Stimulated activated CD4-positive, alpha-beta T cell treated with anti-CD3 and anti-CD28 coated beads, Interleukin-1b, Interleukin-23, amount 100 ng/mL, for 4 hours (primary cell): ENCODE data around the gene LRRC27.
"Not testable (repeated sequence)": the region's sequence is repeated elsewhere in the genome, so short reads cannot be mapped to it uniquely, and the experiment has no call there.

Experiments
- DNase-seq, 2 donors: peaks; one replicate each; pipeline ENCODE4 v3.0.0-alpha.2; 2020; ENCODE audit warnings: low read depth in 2 of 2

The LRRC27 gene

DNA sequence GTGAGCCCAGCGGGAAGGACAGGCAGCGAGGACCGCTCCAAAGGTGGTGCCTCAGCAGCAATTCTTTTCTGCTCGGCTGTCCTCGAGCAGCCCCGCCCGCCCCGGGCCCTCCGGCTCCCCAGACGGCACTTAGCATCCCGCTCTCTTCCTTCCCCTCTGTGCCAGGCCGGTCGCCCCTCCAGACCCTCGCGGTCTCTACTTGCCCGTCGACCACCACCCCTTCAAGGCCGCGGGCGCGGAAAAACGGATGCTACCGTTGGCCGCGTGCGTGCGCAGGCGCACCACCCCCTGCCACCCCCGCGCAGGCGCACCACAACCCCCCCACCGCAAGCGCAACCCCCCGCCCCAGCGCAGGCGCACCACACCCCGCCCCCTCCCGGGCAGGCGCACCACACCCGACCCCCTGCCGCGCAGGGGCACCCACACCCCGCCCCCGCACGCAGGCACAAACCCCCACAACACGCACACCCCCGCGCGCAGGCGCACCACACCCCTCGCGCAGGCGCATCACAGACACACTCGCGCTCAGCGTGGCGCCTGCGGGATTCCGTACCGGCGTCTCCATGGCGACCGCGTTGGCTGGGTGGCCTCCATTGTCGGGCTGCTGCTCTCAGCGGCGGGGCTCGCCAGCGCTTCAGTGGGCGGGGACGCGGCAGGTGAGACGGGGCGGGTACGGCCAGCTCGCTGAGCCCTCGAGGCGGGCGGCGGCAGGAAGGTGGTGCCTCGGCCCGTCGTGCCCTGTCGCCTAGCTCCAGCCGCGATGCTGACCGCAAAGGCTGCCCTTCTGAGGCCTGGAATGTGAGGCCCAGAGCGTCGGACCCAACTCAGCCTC, at the start of gene LRRC27:
Gene LRRC27 (plus strand): TSS at position 593 of the 832 bp plus-strand sequence. CDS start 1,332 bp downstream, outside the sequence.
- DNase-seq: peak; percentile 99 to 100

DNA sequence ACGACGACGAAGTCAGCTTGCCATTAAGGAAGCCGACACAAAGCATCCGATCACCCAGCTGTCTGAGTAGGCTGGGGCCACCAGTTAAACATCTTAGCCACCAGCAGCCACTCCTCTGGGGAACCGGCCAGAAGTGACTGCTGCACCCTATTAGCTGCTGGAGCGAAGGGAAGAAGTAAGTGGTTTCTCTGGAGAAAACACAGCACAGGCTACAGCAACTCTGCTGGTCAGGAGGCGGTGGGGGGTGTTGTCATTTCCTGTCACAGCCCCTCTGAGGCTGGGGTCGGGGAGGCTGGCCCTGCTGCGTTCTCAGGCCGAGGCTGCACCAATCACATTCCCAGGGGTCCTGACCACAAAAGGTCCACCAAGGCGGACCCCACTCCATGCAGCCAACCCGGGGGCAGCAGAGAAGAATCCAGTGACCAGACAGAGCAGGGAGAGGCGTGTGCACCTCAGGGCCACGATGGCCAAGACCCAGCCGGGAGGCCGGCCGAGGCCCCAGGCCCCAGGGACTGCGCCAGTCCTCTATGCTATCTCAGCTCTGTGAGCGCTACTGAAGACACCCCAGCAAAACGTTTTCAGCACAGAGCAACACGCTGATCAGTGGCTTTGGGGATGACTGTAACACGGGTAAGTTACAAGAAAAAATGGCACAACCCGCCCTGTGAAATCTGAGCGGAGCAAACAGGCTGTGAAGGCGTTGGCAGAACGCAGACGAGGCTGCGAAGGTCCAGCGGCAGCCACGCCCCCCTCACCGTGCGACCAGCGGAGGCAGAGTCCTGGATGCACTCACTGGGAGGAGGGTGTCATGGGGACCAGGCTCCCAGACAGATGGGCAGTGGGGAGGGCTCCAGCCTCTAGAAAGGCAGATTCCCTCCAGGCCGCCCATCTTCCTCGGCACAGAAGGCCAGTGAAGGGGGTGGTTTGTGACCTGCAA, 49.1 kb upstream of the LRRC27 start:
- DNase-seq: no peak

DNA sequence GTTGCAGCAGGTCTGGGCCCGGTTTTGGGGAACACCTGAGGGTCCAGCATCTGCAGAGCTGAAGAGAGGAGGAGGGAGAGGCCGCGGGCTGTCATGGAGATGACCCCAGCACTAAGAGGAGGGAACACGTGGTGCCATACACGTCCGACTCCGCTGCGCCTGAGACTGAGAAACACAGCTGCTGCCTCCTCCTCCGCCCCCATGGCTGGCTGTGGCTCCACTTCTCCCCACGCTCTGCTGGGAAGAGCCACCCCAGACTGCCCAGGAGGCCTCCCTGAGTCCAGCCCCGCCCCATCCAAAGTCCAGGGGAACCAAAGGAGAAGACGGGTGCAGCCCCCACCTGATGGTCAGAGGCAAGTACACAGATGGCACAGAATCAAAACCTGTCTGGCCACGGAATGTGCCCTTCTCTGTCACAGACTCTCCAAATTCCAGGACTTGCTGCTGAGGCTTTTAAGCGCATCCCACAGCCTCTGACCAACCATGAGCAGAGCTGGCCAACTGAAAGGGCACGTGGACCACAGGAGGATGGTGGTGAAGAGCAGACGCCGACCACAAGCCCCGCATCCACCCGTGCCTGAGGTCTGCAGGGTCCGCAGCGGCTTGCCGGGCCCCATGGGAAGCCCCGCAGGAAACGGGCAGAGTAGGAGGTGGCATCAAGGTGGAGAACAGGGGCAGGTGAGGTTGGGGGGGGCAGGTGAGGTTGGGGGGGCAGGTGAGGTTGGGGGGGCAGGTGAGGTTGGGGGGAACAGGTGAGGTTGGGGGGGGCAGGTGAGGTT, 48.2 kb upstream of the LRRC27 start:
- no peak for DNase-seq

DNA sequence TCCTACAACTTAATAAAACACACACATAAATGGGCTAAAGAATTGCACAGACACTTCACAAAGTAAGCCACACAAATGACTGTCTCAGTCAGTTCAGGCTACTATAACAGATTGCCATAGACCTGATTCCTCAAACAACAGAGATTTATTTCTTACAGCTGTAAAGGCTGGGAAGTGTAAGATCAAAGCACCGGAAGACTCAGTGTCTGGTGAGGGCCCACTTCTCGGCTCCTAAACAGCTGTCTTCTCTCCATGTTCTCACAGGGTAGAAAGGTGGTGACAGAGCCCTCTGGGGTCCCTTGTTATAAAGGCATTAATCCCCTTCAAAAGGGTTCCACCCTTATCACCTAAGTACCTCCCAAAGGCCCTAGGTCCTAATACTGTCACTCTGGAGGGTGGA, 42.6 kb upstream of the LRRC27 start:
- DNase-seq: no peak

DNA sequence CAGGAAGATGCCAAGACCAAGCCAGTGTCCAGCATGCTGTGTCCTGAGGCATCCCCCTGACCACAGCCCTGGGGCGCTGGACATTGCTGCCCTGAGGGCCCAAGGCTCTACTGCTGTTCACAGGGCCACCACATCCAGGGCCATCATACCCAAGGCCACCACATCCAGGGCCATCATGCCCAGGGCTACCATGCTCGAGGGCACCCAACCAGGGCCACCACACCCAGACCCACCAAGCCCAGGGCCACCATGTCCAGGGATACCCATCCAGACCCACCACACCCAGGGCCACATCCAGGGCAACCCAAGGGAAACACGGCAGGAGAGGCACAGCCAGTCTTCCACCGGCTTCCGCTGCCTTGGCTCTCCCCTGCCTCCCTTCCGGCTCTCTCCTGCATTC, 41.4 kb upstream of the LRRC27 start:
- no peak for DNase-seq

DNA sequence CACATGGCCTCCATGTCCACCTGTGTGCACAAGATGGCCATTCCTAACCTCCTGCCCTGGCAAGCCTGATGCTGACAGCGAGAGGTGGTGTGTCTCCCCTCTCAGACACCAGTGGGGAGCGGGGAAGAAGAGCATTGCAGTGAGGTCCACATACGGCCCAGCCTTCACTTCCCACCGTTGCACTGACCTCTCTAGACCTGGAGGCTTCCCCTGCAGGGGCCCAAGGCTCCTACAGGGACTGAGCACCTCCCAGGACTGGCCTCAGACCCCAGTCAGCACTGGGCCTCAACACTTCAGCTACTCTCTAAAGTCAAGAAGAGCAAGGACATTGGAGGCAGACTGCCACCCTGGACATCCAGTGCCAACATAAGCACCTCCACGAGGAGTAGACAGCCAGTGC, 40.2 kb upstream of the LRRC27 start:
- no peak for DNase-seq

DNA sequence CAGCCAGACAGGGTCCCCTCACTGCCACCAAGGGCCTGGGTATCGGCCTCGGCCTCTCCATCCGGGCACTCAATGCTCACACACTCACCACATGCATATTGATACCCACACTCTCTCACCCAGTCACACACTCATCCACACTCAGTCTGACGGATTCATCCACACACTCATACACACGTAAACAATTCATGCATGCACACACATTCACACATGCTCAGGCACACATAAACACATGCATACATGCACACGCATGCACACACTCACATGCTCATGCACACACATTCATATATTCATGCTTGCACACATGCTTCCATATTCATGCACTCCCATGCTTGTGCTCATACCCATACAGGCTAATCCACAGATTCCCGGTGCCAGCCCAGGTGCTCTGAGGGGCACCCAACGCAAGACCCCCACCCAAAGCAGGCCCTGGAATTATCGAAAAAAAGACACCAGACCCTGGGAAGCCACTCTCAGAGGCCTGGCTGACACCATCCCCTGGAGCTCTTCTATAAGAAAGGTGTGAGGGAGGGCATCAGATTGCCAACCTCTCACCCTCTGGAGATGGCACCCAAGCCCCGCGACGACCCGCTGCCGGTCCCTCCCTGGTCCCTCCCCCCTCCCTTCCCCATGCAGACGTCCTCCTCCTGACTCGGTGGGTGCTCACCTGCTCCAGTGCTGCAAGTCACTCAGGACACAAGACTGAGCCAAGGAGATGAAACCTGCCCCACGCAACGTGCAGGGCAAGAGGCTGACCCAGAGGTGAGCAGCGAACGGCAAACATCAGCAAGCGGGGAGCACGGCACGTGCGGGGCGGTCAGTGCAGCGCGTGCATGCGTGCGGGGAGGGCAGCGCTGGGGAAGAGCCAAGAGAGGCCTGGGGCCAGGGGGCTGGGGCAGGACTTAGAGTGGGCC, 39.4 kb upstream of the LRRC27 start:
- DNase-seq: no peak

DNA sequence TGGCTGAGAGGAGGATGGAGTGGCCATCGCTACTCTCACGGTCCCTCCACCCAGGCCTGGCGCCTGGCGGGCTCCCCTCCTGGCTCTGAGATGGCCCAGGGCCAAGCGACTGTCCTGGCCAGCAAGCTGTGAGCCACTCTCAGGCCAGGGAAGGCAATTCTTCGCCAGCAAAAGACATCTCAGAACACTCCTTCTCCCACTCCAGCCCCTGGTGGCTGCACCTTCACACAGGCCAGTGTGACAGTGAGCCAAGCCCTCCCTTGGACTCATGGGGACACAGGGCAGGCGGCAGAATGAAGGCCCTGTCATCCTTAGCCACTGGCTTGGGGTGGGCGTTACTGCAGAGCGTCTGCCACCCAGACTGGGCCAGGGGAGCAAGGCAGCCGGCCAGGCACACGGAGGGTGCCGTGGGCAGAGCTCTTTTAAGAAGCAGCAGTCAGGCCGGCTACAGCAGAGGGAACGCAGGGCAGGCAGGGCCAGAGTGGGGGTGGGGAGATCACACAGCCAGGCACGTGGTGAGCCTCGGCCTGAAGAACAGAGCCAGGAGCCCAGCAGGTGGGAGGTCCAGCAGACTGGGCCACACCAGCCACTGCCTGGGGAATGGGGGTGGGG, 38.7 kb upstream of the LRRC27 start:
- DNase-seq: no peak

DNA sequence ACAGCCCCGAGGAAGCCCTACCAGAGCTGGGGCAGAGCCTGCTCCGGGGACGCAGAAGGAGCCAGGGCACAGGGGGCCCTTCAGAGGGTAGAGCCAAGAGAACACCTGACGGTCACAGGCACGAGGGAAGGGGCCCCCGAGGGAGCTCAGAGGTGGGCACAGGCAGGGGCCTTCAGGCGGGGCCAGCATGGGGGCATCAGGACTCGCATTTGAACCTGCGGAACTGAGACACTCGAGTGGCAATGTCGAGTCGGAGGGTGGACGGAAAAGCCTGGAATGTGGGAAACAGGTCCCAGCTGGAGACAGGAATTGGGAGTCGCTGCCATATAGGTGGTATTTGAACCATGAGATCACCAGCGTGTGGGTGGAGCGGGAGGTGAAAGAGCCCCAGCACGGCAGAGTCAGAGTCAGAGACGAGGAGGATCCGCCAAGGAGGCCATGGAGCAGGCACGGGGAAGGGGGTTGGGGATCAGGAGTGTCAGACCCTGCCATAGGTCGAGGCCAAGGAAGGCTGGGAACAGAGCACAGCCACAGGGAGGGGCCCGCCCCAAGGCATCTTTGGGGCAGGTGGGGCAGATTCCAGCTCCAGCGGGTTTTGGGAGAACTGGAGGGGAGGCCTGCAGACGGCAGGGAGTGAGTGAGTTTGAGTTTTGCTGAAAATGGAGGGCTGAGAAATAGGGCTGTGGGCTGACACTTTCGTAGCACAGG, 38.0 kb upstream of the LRRC27 start:
- DNase-seq: no peak

DNA sequence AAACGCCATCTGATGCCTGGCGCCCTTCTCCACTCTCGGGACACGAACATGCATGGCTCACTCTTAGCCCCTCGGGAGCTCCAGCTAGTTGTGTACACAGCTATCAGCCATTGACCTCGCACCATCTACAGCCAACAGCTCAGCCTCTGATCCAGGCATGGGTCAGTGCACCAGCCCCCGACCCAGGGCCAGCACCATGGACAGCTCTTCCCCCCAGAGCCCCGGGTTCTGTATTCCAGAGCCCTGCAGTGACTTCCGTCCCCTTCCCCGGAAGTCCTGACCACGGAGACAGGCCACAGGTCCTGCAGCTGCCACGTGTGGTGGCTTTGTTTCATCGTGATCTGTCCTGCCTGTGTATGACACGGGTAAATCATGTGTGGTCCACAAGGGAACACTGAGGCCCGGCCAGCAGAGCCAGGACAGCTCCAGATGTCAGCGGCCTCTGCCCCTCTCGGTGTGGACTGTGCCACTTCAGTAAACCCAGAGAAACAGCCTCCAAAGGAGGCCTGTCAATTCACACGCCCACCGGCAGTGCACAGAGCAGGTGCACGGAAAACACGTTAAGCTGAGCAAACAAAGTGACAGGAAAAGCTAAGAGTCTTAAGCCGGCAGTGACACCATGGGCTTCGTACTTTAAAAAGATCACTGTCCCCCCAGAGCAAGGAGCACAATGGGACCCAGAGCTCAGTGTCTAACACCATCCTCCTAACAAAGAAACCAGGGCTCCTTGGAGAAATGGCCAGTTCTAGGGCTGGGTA, 37.3 kb upstream of the LRRC27 start:
- DNase-seq: no peak

DNA sequence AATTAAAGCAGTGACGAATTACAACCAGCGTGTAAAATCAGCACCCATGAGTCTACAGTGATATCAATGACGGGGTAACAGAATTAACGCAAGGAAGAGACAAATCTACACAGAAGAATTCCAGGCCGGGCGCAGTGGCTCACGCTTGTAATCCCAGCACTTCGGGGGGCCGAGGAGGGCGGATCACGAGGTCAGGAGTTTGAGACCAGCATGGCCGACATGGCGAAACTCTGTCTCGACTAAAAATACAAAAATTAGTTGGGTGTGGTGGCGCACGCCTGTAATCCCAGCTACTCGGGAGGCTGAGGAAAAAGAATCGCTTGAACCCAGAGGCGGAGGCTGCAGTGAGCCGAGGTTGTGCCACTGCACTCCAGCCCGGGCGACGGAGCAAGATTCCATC, 36.5 kb upstream of the LRRC27 start:
- not testable (repeated sequence) for DNase-seq

DNA sequence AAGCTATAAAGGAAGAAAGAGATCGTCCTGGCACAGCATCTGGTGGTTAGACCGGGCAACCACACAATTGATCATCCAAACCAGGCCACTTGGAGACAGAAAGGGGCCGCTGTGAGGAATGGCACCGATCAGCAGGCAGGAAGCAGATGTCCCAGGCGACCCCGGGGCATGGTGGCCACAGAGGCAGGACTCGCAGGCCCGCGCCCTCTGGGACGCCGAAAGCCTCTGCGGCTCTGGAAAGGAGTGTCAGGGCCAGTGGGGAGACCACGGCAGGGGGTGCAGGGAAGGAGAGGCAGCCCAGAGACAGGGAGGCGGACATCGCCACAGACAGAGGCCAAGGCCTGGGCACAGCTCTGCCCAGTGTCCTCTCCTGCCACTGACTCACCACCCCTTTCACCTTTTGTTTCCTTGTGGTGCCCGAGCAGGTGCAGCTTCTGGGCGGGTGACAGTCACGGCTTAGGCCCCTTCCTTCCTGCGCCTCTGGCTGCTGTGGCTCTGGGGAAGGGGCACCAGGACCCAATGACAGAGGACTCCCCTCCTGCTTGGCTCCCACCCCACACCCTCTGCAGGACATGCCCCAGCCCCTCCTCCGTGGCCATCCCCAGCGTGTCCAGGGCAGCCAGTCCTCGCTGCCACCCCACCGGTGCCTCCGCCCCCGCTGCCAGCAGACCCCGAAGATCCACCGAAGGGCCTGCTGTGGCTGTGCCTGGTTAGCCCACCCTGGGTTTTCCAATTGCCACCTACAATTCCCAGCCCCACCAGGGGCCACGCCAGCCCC, 35.1 kb upstream of the LRRC27 start:
- no peak for DNase-seq

DNA sequence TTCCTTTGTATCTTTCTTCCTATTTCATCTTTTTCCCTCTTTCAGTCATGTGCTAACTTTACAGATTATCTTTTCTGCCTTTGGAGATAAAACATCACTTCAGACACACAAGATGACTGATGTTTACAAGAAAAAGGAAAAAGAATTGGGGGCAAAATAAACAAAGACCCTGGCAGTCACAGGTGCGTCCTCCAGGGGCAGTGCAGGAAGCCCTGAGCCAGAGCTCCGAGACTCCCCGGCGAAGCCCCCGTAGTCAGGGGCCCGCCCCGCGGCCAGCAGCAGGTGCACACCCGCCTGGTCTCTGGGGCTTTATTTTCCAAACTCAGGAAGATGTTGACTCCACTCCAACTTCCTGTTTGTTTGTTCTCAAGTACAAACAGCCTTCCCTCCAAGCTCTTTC, 34.5 kb upstream of the LRRC27 start:
- no peak for DNase-seq

DNA sequence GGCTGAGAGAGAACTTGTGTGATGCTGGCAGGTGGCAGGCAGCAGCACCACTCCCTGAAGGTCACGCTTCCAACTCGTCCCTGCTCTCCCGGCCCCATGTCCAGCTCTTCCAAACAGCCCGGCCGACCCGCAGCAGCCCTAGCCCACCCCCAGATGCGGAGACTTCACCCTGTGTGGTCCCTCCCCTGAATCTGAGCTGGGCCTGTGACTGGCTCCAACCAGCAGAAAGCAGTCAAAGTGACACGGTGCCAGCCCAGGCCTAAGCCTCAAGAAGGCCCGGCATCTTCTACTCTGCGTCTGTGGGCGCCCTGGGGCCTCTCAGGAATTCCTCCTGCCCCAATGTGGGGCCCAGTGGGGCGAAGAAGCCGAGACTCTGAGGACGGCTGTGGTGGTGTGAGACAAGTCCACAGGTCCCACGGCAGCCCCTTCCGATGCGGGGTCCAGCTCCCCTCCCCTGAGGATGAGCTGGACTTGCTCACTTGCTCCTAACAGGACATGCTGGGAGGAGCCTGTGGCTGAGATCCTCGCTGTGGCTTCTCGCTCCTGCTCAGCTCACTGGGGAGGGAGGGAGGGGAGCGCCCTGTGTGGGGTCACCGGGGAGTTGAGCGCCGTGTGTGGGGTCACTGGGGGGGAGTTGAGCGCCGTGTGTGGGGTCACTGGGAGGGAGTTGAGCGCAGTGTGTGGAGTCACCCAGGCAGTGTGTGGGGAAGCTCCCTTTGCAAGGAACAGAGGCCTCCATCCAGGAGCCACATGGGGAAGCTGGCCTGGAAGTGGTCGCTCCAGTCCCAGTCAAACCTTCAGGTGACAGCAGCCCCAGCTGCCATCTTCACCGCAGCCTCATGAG, 33.7 kb upstream of the LRRC27 start:
- DNase-seq: no peak

DNA sequence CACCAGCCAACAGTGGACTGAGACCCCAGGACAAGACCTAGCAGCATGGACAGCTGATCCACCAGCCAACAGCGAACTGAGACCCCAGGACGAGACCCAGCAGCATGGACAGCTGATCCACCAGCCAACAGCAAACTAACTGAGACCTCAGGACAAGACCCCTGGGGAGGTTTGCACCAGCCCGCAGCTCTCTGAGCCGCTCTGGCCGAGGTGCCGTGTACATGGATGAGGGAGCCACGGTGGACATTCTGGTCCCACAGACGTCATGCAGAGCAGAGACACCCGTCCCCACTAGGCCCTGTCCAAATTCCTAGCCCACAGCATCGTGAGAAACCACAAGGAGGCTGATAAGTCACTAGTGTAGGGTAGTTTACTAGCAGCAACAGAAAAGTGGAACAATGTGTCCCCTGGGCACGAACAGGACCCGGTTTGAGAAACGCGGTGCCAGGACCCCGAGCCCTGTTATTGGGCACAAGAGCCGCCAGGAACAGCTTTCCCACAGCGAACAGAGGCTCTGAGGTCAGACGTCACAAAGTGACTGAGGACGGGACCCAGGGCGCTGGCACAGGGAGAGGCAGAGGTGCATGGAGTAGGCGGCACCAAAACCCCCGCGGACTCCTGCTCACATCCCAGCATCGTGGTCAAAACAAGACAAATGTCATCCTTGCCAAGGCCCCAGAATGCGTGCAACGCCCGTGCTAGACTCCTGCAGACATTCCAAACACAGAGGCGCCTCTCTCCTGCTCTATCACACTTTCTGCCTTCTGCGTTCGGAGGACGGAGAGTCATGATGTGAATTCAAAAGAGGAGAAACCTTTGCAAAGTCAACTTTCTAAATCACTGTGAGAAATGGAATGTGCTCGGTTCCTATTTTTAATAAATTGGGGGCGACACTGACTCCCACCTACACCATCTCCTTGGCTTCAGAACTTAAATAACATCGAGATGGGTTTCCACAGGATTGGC, 32.3 kb upstream of the LRRC27 start:
- no peak for DNase-seq

DNA sequence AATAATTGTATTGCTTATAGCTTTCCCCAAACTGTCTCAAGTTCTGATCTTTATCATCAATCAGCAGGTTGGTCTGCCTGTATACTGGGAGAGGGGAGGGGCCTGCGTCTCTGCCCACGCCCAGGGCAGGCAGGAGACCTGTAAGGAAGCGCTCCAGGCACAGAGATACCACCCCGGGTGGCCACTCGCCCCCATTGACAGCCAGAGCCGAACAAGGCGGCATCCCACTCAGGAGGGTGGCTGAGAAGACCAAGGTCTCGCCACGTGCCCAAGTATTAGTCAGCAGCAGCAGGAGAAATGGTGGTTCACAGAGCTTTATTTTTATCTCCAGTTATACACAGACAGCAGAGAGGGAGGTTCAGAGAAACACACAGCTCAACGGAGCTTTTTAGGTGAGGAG, 31.4 kb upstream of the LRRC27 start:
- DNase-seq: no peak
